ENCODE results near the gene MVP.
"Not testable (repeated sequence)": the region's sequence is repeated elsewhere in the genome, so short reads cannot be mapped to it uniquely, and the experiment has no call there.

The MVP gene

GRCh38 chr16:29820271-29820701 lies at the start of gene MVP:
Gene MVP, plus strand, starts transcription at chr16:29820462. Its CDS starts 10,088 bp downstream, at chr16:29830550.
- H3K27ac Mint-ChIP-seq = peak within 1 kb of the TSS; percentile 92

GRCh38 chr16:29772330-29772729 lies 47.9 kb upstream of the MVP start:
- not testable (repeated sequence) for H3K27me3 Mint-ChIP-seq (ENCODE audit: low read depth); H3K36me3 Mint-ChIP-seq (ENCODE audit: low read depth); H3K4me1 Mint-ChIP-seq (ENCODE audit: low read depth); H3K4me3 Mint-ChIP-seq; H3K9me3 Mint-ChIP-seq; H3K27ac Mint-ChIP-seq

More at GRCh38 chr16:29820271-29820701, at the start of gene MVP:
- Mint-ChIP-seq H3K4me1 (ENCODE audit: low read depth) (peaks cover 52% of the 10 kb centered on the region), H3K4me3 (peak within 1 kb of the TSS; percentile 98), H3K36me3 (ENCODE audit: low read depth) (peaks cover 37% of the 10 kb centered on the region), H3K27me3 (ENCODE audit: low read depth) (no peaks in the 10 kb centered on the region), H3K9me3 (no peaks in the 10 kb centered on the region)

GRCh38 chr16:29774730-29775129 lies 45.5 kb upstream of the MVP start:
- Mint-ChIP-seq H3K36me3 (ENCODE audit: low read depth) (no peaks in the 10 kb centered on the region), H3K27me3 (ENCODE audit: low read depth) (peaks cover 18% of the 10 kb centered on the region), H3K27ac (no peak overlapping the region), H3K4me3 (no peak overlapping the region), H3K9me3 (no peaks in the 10 kb centered on the region), H3K4me1 (ENCODE audit: low read depth) (peaks cover 6% of the 10 kb centered on the region)

- peaks cover 6% of the 10 kb centered on the region for H3K4me1 Mint-ChIP-seq (ENCODE audit: low read depth)
- H3K36me3 Mint-ChIP-seq (ENCODE audit: low read depth) = no peaks in the 10 kb centered on the region
- peaks cover 24% of the 10 kb centered on the region for H3K27me3 Mint-ChIP-seq (ENCODE audit: low read depth)
- no peak overlapping the region for H3K27ac Mint-ChIP-seq
- H3K9me3 Mint-ChIP-seq = no peaks in the 10 kb centered on the region
- H3K4me3 Mint-ChIP-seq = no peak overlapping the region
These were observed 44.4 kb upstream of the MVP start for GRCh38 chr16:29775742-29776408.

- no peaks in the 10 kb centered on the region for H3K9me3 Mint-ChIP-seq
- no peak within 1 kb of the TSS for H3K27ac Mint-ChIP-seq
- peaks cover 1% of the 10 kb centered on the region for H3K4me1 Mint-ChIP-seq (ENCODE audit: low read depth)
- H3K4me3 Mint-ChIP-seq = no peak within 1 kb of the TSS
- H3K36me3 Mint-ChIP-seq (ENCODE audit: low read depth) = no peaks in the 10 kb centered on the region
- peaks cover 24% of the 10 kb centered on the region for H3K27me3 Mint-ChIP-seq (ENCODE audit: low read depth)
These were observed 42.5 kb upstream of the MVP start, which contains the start of gene ZG16 for GRCh38 chr16:29777576-29778350. Gene ZG16, plus strand, starts transcription at chr16:29778256. Its CDS starts 1,011 bp downstream, at chr16:29779267.

GRCh38 chr16:29779474-29779873 lies 40.8 kb upstream of the MVP start:
- Mint-ChIP-seq H3K36me3 (ENCODE audit: low read depth) (no peaks in the 10 kb centered on the region), H3K4me3 (no peak overlapping the region), H3K9me3 (no peaks in the 10 kb centered on the region), H3K27me3 (ENCODE audit: low read depth) (peaks cover 24% of the 10 kb centered on the region), H3K27ac (no peak overlapping the region), H3K4me1 (ENCODE audit: low read depth) (peaks cover 8% of the 10 kb centered on the region)

- H3K27ac Mint-ChIP-seq = not testable (repeated sequence)
These were observed 36.9 kb upstream of the MVP start for GRCh38 chr16:29783094-29783953.

GRCh38 chr16:29784157-29784556 lies 36.1 kb upstream of the MVP start:
- peaks cover 15% of the 10 kb centered on the region for H3K4me1 Mint-ChIP-seq (ENCODE audit: low read depth)

More at GRCh38 chr16:29783094-29783953, 36.9 kb upstream of the MVP start:
- Mint-ChIP-seq H3K27me3 (ENCODE audit: low read depth) (peaks cover 18% of the 10 kb centered on the region), H3K4me1 (ENCODE audit: low read depth) (peaks cover 15% of the 10 kb centered on the region)
- H3K4me3 Mint-ChIP-seq; H3K9me3 Mint-ChIP-seq; H3K36me3 Mint-ChIP-seq (ENCODE audit: low read depth): not testable (repeated sequence)

GRCh38 chr16:29784901-29785500 lies 35.3 kb upstream of the MVP start:
- Mint-ChIP-seq H3K27ac (no peak overlapping the region), H3K4me1 (ENCODE audit: low read depth) (peaks cover 15% of the 10 kb centered on the region), H3K27me3 (ENCODE audit: low read depth) (peaks cover 3% of the 10 kb centered on the region), H3K36me3 (ENCODE audit: low read depth) (no peaks in the 10 kb centered on the region), H3K4me3 (peak overlapping the region; percentile 42), H3K9me3 (no peaks in the 10 kb centered on the region)

More at GRCh38 chr16:29784157-29784556, 36.1 kb upstream of the MVP start:
- Mint-ChIP-seq H3K27ac (no peak overlapping the region), H3K27me3 (ENCODE audit: low read depth) (peaks cover 10% of the 10 kb centered on the region), H3K9me3 (no peaks in the 10 kb centered on the region), H3K4me3 (no peak overlapping the region), H3K36me3 (ENCODE audit: low read depth) (no peaks in the 10 kb centered on the region)

GRCh38 chr16:29787155-29787554 lies 33.1 kb upstream of the MVP start:
- not testable (repeated sequence) for H3K27ac Mint-ChIP-seq; H3K27me3 Mint-ChIP-seq (ENCODE audit: low read depth); H3K9me3 Mint-ChIP-seq; H3K4me3 Mint-ChIP-seq; H3K36me3 Mint-ChIP-seq (ENCODE audit: low read depth)
- peaks cover 24% of the 10 kb centered on the region for H3K4me1 Mint-ChIP-seq (ENCODE audit: low read depth)

- H3K27me3 Mint-ChIP-seq (ENCODE audit: low read depth) = no peaks in the 10 kb centered on the region
- H3K27ac Mint-ChIP-seq = peak overlapping the region; percentile 92
- H3K36me3 Mint-ChIP-seq (ENCODE audit: low read depth) = peaks cover 11% of the 10 kb centered on the region
- H3K4me1 Mint-ChIP-seq (ENCODE audit: low read depth) = peaks cover 35% of the 10 kb centered on the region
- peak overlapping the region; percentile 99 for H3K4me3 Mint-ChIP-seq
- H3K9me3 Mint-ChIP-seq = no peaks in the 10 kb centered on the region
These were observed 30.5 kb upstream of the MVP start for GRCh38 chr16:29789775-29790182.

GRCh38 chr16:29790183-29790948 lies 29.9 kb upstream of the MVP start, which contains the start of gene KIF22:
Gene KIF22, plus strand, starts transcription at chr16:29790751. Its CDS starts 9 bp downstream, at chr16:29790760.
- H3K27me3 Mint-ChIP-seq (ENCODE audit: low read depth) = no peaks in the 10 kb centered on the region
- H3K4me3 Mint-ChIP-seq = peak within 1 kb of the TSS; percentile 99
- H3K9me3 Mint-ChIP-seq = no peaks in the 10 kb centered on the region
- H3K4me1 Mint-ChIP-seq (ENCODE audit: low read depth) = peaks cover 33% of the 10 kb centered on the region
- H3K27ac Mint-ChIP-seq = peak within 1 kb of the TSS; percentile 92
- H3K36me3 Mint-ChIP-seq (ENCODE audit: low read depth) = peaks cover 14% of the 10 kb centered on the region
